ENCODE results near the gene DOC2A.
"Not testable (repeated sequence)": the region's sequence is repeated elsewhere in the genome, so short reads cannot be mapped to it uniquely, and the experiment has no call there.

DOC2A gene

GRCh38 chr16:30025156-30025555 is 14.3 kb upstream of the DOC2A start:
- TF ChIP-seq, protein P1, sequence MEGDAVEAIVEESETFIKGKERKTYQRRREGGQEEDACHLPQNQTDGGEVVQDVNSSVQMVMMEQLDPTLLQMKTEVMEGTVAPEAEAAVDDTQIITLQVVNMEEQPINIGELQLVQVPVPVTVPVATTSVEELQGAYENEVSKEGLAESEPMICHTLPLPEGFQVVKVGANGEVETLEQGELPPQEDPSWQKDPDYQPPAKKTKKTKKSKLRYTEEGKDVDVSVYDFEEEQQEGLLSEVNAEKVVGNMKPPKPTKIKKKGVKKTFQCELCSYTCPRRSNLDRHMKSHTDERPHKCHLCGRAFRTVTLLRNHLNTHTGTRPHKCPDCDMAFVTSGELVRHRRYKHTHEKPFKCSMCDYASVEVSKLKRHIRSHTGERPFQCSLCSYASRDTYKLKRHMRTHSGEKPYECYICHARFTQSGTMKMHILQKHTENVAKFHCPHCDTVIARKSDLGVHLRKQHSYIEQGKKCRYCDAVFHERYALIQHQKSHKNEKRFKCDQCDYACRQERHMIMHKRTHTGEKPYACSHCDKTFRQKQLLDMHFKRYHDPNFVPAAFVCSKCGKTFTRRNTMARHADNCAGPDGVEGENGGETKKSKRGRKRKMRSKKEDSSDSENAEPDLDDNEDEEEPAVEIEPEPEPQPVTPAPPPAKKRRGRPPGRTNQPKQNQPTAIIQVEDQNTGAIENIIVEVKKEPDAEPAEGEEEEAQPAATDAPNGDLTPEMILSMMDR (IDR thresholded peaks at IDR 0.05; ENCODE audit: insufficient read depth, low read length, poor library complexity, severe bottlenecking), result no peak

GRCh38 chr16:30024451-30024850 is 13.6 kb upstream of the DOC2A start:
- no peaks in the 10 kb centered on the region; the same call in none of the 2 replicates for H3K27me3 ChIP-seq (replicated peaks; ENCODE audit: control insufficient read depth, insufficient read depth, low read length)

More at GRCh38 chr16:30025156-30025555, 14.3 kb upstream of the DOC2A start:
- Histone ChIP-seq H3K36me3 (ENCODE audit: control insufficient read depth, insufficient read depth, low read length) (no peaks in the 10 kb centered on the region), H3K4me3 (replicated peaks; ENCODE audit: low read depth, low read length) (no peak overlapping the region), H3K27me3 (replicated peaks; ENCODE audit: control insufficient read depth, insufficient read depth, low read length) (no peaks in the 10 kb centered on the region; the same call in none of the 2 replicates)
- no peak for DNase-seq (ENCODE audit: extremely low read depth, insufficient read length)

DNA sequence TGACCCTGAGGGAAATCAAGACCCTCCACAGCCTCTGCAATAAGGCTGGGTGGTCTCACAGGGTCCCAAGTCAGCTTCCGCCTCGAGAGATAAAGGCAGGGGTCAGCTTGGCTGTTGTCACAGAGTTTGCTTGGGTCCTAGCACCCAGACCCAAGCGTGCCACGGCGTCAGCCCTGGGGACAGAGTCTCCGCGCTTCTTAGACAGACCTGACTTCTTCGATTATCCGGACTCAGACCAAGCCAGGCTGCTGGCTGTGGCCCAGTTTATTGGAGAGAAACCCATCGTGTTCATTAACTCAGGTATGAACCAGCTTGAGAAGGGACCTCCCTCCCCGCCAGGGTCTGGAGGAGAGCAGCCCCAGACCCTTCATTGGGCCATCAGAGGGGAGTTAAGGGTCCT is 12.8 kb upstream of the DOC2A start:
- Histone ChIP-seq H3K36me3 (ENCODE audit: control insufficient read depth, insufficient read depth, low read length) (no peaks in the 10 kb centered on the region), H3K4me3 (replicated peaks; ENCODE audit: low read depth, low read length) (no peak overlapping the region), H3K27me3 (replicated peaks; ENCODE audit: control insufficient read depth, insufficient read depth, low read length) (no peaks in the 10 kb centered on the region; the same call in none of the 2 replicates)
- TF ChIP-seq, protein P1 (IDR thresholded peaks at IDR 0.05; ENCODE audit: insufficient read depth, low read length, poor library complexity, severe bottlenecking), result no peak
- DNase-seq (ENCODE audit: extremely low read depth, insufficient read length), result no peak

More at GRCh38 chr16:30024451-30024850, 13.6 kb upstream of the DOC2A start:
- TF ChIP-seq, protein P1 (IDR thresholded peaks at IDR 0.05; ENCODE audit: insufficient read depth, low read length, poor library complexity, severe bottlenecking), result no peak
- no peaks in the 10 kb centered on the region for H3K36me3 ChIP-seq (ENCODE audit: control insufficient read depth, insufficient read depth, low read length)
- H3K4me3 ChIP-seq (replicated peaks; ENCODE audit: low read depth, low read length), result no peak overlapping the region
- no peak for DNase-seq (ENCODE audit: extremely low read depth, insufficient read length)

GRCh38 chr16:30022887-30023286 is 12.1 kb upstream of the DOC2A start, which contains the start of gene C16orf92:
TSS of gene C16orf92 (plus strand) at chr16:30023198. CDS start at chr16:30023341, 143 bp downstream.
- TF ChIP-seq, protein P1 (IDR thresholded peaks at IDR 0.05; ENCODE audit: insufficient read depth, low read length, poor library complexity, severe bottlenecking), result no peak
- no peak for DNase-seq (ENCODE audit: extremely low read depth, insufficient read length)

GRCh38 chr16:30018731-30019158 is 7.9 kb upstream of the DOC2A start:
- Histone ChIP-seq H3K4me3 (replicated peaks; ENCODE audit: low read depth, low read length) (no peak overlapping the region), H3K27me3 (replicated peaks; ENCODE audit: control insufficient read depth, insufficient read depth, low read length) (no peaks in the 10 kb centered on the region; the same call in 1 of the 2 replicates), H3K36me3 (ENCODE audit: control insufficient read depth, insufficient read depth, low read length) (no peaks in the 10 kb centered on the region)
- DNase-seq (ENCODE audit: extremely low read depth, insufficient read length), result no peak
- TF ChIP-seq, protein P1 (IDR thresholded peaks at IDR 0.05; ENCODE audit: insufficient read depth, low read length, poor library complexity, severe bottlenecking), result no peak

More at GRCh38 chr16:30022887-30023286, 12.1 kb upstream of the DOC2A start, which contains the start of gene C16orf92:
- Histone ChIP-seq H3K27me3 (replicated peaks; ENCODE audit: control insufficient read depth, insufficient read depth, low read length) (no peaks in the 10 kb centered on the region; the same call in none of the 2 replicates), H3K4me3 (replicated peaks; ENCODE audit: low read depth, low read length) (no peak within 1 kb of the TSS), H3K36me3 (ENCODE audit: control insufficient read depth, insufficient read depth, low read length) (no peaks in the 10 kb centered on the region)

DNA sequence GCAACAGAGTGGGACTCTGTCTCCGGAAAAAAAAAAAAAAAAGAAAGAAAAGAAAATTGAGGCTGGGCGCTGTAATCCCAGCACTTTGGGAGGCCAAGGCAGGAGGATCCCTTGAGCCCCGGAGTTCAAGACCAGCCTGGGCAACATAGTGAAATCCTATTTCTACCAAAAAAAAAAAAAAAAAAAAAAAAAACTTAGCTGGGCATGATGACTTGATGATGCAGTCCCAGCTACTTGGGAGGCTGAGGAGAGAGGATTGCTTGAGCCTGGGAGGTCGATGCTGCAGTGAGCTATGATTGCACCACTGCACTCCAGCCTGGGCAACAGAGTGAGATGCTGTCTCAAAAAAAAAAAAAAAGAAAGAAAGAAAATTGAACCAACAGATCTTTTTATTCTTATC is 7.1 kb upstream of the DOC2A start:
- H3K36me3 ChIP-seq (ENCODE audit: control insufficient read depth, insufficient read depth, low read length); H3K27me3 ChIP-seq (replicated peaks; ENCODE audit: control insufficient read depth, insufficient read depth, low read length); DNase-seq (ENCODE audit: extremely low read depth, insufficient read length); H3K4me3 ChIP-seq (replicated peaks; ENCODE audit: low read depth, low read length): not testable (repeated sequence)
